ENCODE results near the gene ESRRG. TPM values are rescaled to one million over a fixed set of nuclear protein-coding genes. Genes with fewer than 3 reads are reported as not detected.

ESRRG gene
- total RNA-seq, 4 donors from 2014 or later: 1.9 to 6.8 (median 3.2) TPM; not detected in 1

- TF ChIP-seq EP300 (IDR thresholded peaks at IDR 0.05) (no peak), POLR2A (IDR thresholded peaks at IDR 0.05) (no peak), POLR2AphosphoS5 (IDR thresholded peaks at IDR 0.05) (no peak), CTCF (IDR thresholded peaks at IDR 0.05) (no peak)
- no peak for ATAC-seq
- WGBS, 2 donors (ENCODE audit: low coverage in 1 of 2): 57 to 82% methylated on average over 14 of the region's 14 CpGs
- Histone ChIP-seq H3K36me3 (no peaks in the 10 kb centered on the region), H3K9me3 (no peaks in the 10 kb centered on the region), H3K4me3 (no peak overlapping the region), H3K27ac (no peak overlapping the region), H3K4me1 (no peaks in the 10 kb centered on the region), H3K27me3 (no peaks in the 10 kb centered on the region)
Measured at GRCh38 chr1:216679108-216679507, 44.1 kb downstream of the ESRRG start.

- Histone ChIP-seq H3K27me3 (no peaks in the 10 kb centered on the region), H3K4me3 (no peak overlapping the region), H3K9me3 (no peaks in the 10 kb centered on the region), H3K36me3 (no peaks in the 10 kb centered on the region), H3K4me1 (no peaks in the 10 kb centered on the region), H3K27ac (no peak overlapping the region)
- no peak for ATAC-seq
- TF ChIP-seq POLR2A (IDR thresholded peaks at IDR 0.05) (no peak), EP300 (IDR thresholded peaks at IDR 0.05) (no peak), CTCF (IDR thresholded peaks at IDR 0.05) (no peak), POLR2AphosphoS5 (IDR thresholded peaks at IDR 0.05) (no peak)
- WGBS, 2 donors (ENCODE audit: low coverage in 1 of 2): 95 to 100% methylated on average over 1 to 4 of the region's 6 CpGs
Measured at GRCh38 chr1:216670118-216670883, 52.9 kb downstream of the ESRRG start.

GRCh38 chr1:216666441-216666840, 56.8 kb downstream of the ESRRG start:
- ATAC-seq: no peak
- 74 to 94% methylated on average over 2 of the region's 2 CpGs for WGBS, 2 donors (ENCODE audit: low coverage in 1 of 2)

GRCh38 chr1:216665856-216666255, 57.4 kb downstream of the ESRRG start:
- no peak for ATAC-seq
- no peaks in the 10 kb centered on the region for H3K4me1 ChIP-seq
- TF ChIP-seq POLR2A (IDR thresholded peaks at IDR 0.05) (no peak), CTCF (IDR thresholded peaks at IDR 0.05) (no peak), EP300 (IDR thresholded peaks at IDR 0.05) (no peak), POLR2AphosphoS5 (IDR thresholded peaks at IDR 0.05) (no peak)
- no peaks in the 10 kb centered on the region for H3K36me3 ChIP-seq
- no peak overlapping the region for H3K27ac ChIP-seq
- H3K27me3 ChIP-seq: no peaks in the 10 kb centered on the region
- no peaks in the 10 kb centered on the region for H3K9me3 ChIP-seq
- H3K4me3 ChIP-seq: no peak overlapping the region

More at GRCh38 chr1:216666441-216666840, 56.8 kb downstream of the ESRRG start:
- H3K4me3 ChIP-seq: no peak overlapping the region
- H3K9me3 ChIP-seq: no peaks in the 10 kb centered on the region
- H3K36me3 ChIP-seq: no peaks in the 10 kb centered on the region
- no peak for TF ChIP-seq POLR2A (IDR thresholded peaks at IDR 0.05)
- TF ChIP-seq EP300 (IDR thresholded peaks at IDR 0.05): no peak
- no peak overlapping the region for H3K27ac ChIP-seq
- no peaks in the 10 kb centered on the region for H3K27me3 ChIP-seq
- H3K4me1 ChIP-seq: no peaks in the 10 kb centered on the region

GRCh38 chr1:216665406-216665805, 57.8 kb downstream of the ESRRG start:
- no peak for ATAC-seq
- Histone ChIP-seq H3K27ac (no peak overlapping the region), H3K9me3 (no peaks in the 10 kb centered on the region), H3K4me3 (no peak overlapping the region), H3K36me3 (no peaks in the 10 kb centered on the region), H3K27me3 (no peaks in the 10 kb centered on the region), H3K4me1 (no peaks in the 10 kb centered on the region)
- WGBS, 2 donors (ENCODE audit: low coverage in 1 of 2): 53 to 90% methylated on average over 1 of the region's 1 CpG
- TF ChIP-seq EP300 (IDR thresholded peaks at IDR 0.05): no peak
- no peak for TF ChIP-seq POLR2AphosphoS5 (IDR thresholded peaks at IDR 0.05)
- no peak for TF ChIP-seq POLR2A (IDR thresholded peaks at IDR 0.05)

GRCh38 chr1:216662681-216663080, 60.5 kb downstream of the ESRRG start:
- H3K4me3 ChIP-seq: no peak overlapping the region
- TF ChIP-seq POLR2A (IDR thresholded peaks at IDR 0.05) (no peak), CTCF (IDR thresholded peaks at IDR 0.05) (no peak), POLR2AphosphoS5 (IDR thresholded peaks at IDR 0.05) (no peak), EP300 (IDR thresholded peaks at IDR 0.05) (no peak)
- no peaks in the 10 kb centered on the region for H3K27me3 ChIP-seq
- no peak overlapping the region for H3K27ac ChIP-seq
- no peaks in the 10 kb centered on the region for H3K4me1 ChIP-seq
- no peaks in the 10 kb centered on the region for H3K9me3 ChIP-seq
- H3K36me3 ChIP-seq: no peaks in the 10 kb centered on the region
- WGBS, 2 donors (ENCODE audit: low coverage in 1 of 2): 76 to 82% methylated on average over 3 of the region's 3 CpGs
- ATAC-seq: no peak
